DMS79 (cell line): Measurements from ENCODE around the gene HSD17B7.
"Not testable (repeated sequence)": the region's sequence is repeated elsewhere in the genome, so short reads cannot be mapped to it uniquely, and the experiment has no call there.

Source experiments
- DNase-seq: peaks from one replicate; lab custom pipeline; 2025; lab: John Stamatoyannopoulos, UW

HSD17B7 gene

DNA sequence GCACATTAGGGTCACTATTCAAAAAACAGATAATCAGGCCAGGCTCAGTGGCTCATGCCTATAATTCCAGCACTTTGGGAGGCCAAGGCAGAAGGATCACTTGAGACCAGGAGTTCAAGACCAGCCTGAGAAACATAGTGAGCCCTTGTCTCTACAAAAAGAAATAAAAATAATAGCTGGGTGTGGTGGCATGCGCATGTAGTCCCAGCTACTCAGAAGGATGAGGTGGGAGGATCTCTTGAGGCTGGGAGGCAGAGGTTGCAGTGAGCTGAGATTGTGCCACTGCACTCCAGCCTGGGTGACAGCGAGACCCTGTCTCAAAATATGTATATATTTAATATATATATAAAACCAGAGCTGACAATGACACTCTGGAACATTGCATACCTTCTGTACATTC lies 21.9 kb downstream of the HSD17B7 start:
- DNase-seq: not testable (repeated sequence)

DNA sequence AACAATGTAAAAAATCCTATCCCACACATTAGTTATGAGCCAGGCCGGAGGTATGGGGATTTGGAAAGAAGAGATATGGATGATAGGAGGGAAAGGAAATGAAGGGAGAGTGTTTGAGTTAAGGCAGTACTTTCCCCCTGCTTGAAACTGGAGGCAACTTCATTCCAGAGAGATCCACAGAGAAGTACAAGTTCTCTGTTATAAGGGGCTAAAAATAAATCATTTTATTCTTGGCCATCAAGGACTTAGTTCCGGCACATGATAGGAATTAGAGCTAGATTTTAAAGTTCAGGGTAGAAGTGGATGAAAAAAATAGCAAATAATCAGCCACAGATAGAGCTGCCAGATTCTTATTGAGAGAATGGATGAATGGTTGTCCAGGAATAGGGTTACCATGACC lies 27.6 kb downstream of the HSD17B7 start:
- DNase-seq: not testable (repeated sequence)

DNA sequence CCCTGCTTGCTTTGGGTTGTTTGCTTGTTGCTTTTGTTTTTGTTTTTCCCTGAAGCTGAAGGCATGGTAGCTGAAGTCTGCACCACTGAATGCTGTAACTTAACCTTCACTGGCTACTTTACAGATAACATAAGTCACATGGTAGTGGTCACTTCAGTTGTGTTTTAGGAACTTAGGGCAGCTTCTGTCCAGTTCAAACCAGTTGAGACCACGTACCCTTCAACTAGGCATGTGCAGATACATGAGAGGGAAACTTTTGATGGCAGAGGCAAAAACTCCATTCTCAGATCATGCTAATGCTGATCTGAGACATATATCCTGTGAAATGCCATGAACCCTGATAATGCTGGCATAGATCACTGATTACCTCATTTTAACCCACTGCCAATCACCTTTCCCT lies 28.2 kb downstream of the HSD17B7 start:
- not testable (repeated sequence) for DNase-seq

DNA sequence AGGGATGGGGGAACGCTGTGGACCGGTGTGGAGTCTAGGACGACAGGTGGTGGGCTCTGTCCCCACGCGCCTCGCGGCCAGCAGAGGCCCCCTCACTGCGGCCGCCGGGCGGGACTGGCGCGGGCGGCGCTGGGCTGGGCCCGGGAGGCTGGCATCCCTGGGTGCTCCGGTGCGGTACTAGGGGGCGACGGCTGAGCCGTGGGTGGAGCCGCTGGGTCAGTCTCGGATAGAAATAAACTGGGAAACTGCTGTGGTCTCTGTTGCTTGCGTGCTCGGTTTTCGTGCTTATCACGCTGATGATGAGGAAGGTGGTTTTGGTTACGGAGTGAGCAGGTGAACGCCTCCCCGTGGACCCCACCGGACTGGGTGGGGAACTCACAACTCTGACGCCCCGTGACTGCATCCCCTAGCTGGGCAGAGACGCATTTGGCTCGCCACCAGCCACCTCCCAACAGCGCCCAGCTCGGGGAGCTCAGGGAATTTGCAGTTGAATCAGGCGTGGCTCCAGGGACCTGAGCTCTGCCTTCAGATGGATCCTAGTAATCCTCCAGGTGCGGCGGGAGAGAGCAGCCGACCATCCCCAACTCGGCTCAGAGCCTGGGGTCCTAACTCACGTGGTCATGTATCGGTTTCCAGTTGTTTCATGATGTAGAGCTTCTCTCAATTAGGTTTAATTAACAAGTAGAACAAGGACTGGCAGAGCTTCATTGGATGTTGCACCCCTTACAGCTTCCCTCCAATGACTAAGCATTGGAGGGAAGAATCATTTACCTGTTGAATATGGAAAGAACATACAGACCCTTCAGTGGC lies 32.1 kb downstream of the HSD17B7 start:
- no peak for DNase-seq

DNA sequence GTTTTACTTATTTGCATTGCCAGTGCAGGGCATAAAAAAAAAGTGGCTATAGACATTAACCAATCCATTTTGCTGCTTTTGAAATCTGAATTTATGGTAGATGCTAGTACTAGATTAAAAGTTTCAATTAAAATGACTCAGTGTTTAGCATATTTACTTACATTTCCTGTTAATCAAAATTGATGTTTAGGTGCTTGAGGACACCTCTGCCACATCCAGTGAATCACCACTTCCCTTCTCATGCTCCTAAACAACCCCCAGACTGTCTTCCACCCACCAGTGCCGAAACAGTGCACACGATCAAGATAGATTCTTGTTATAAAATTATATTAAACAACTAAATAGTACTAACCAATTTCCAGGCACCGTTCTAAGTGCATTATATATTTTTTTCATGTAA lies 32.7 kb downstream of the HSD17B7 start:
- DNase-seq: no peak

DNA sequence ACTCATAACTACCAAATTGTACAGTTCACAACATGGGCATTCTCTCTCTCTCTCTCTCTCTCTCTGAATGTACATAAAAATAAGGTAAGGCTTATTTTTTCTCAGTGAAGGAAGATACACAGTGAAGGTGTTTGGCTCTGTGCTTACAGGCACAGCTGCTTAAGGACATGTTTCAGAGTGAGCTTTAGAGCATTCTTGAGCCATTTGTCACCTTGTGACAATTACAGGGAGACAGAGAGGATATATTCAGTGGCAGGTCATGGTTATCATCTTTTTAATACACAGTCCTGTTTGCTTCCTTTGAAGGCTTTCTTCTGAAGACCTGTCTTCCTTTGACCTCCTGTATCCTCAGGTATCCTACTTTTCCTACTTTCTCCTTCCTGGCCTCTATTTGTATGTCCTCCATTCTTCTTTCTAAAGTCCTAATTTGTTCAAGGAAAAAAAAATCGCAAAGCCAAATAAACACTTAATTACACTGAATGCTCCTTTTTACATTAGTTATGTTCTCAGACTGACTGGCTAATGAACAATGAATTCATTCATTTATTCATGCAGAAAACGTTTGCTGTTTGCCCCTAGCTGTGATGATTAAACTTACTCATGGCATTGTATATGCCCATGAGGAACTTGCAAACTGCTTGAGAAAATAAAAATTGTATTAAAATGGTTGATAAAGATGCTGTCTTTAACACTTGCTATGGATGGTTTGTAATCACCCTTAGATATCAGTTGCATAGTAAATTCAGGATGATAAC lies 33.4 kb downstream of the HSD17B7 start:
- DNase-seq: no peak

DNA sequence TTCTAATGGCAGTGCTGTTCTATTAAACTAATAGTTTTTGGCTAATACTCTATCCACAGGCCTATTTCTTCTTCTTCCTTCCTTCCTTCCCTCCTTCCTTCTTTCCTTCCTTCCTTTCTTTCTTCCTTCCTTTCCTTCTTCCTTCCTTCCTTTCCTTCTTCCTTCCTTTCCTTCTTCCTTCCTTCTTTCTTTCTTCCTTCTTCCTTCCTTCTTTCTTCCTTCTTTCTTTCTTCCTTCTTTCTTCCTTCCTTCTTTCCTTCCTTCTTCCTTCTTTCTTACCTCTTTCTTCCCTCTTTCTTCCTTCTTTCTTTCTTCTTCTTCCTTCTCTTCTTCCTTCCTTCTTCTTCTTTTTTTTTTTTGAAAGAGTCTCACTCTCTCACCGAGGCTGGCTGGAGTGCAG lies 38.8 kb downstream of the HSD17B7 start:
- no peak for DNase-seq

DNA sequence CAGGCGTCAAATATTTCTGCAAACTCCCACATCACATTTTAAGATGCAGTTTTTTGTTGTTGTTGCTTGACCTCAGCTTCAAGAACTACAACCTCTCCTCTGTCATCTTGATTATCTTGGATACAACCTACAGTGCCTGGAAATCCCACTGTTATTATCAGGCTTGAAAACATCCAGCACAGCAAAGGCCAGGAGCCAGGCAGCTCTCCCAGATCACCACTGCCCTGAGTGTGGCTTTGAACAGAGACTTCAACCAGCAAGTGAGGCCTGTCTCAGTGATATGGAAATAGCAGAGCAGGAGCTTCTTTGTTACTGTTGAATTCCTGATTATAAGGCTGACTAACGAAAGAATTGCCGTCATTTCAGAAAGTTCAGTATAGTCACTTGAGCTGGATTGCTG lies 42.0 kb downstream of the HSD17B7 start:
- DNase-seq: no peak

DNA sequence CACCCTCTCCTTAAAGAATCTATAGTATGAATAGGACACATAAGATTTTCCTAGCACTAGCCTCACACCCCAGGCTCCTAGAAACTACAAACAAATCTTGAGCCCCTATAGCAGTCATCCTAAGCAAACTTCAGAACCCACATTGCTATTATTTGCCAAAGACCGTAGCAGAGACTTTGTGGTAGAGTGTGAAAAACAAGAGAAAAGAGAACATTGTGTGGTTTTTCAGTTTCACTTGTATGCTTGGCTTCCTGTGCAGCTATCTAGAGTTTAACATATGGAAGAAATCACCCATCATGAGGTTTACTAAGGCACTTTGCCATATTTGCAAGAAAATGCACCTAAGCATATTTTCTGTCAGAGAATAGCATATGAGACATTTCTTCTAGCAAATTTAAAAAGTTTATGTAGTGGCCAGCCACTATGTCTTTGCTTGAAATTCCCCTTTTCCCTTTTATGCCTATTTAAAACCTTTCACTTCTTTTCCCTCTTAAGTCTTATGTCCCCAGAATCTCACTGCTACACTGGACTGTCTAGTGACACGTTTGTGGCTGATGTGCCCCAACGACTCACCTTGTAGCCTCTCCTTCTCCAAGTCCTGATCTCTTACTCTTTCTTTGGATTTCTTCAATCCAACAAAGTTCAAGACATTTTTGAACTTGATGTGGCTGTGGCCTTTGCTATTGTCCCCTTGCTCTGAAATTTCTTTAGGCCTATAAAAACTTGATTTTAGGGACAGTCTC lies 44.8 kb downstream of the HSD17B7 start:
- DNase-seq: no peak

DNA sequence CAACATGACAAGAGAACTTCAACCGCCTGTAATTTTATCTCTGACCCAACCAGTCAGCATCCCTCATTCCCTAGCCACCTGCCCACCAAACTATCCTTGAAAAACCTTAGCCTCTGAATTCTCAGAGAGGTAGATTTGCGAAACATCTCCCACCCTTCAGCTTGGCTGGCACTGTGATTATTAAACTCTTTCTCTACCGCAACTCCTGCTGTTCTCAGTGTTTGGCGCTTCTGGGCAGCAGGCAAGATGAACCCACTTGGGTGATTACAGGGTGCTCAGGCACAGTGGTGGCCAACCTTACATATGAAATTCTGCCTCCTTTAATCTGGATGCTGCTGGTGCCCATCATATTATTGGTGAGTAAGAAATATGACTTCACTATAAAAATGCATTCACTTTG lies 48.4 kb downstream of the HSD17B7 start:
- no peak for DNase-seq

DNA sequence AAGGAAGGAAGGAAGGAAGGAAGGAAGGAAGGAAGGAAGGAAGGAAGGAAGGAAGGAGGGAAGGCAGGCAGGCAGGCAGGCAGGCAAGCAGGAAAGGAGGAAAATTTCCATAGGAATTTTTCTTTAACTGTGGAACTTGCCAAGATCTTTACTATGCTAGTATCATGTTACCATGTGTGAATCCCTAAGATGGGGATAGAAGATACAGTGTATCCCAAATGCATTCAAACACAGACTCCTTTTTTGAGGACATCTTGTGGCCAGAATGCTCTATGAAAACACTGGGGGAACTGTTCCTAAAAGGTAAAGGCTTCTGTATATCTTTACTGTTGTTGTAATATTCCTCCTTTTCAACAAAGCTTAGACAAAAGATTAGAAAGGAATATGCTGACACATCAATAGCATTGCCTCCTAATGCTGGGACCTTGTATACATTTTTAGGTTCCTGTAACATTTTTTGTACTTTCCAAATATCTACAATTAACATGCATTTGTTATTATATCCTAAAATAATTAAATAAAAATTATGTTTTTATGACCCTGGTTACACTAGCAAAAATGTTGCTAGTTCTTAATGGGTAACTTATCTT lies 49.8 kb downstream of the HSD17B7 start:
- DNase-seq: no peak

DNA sequence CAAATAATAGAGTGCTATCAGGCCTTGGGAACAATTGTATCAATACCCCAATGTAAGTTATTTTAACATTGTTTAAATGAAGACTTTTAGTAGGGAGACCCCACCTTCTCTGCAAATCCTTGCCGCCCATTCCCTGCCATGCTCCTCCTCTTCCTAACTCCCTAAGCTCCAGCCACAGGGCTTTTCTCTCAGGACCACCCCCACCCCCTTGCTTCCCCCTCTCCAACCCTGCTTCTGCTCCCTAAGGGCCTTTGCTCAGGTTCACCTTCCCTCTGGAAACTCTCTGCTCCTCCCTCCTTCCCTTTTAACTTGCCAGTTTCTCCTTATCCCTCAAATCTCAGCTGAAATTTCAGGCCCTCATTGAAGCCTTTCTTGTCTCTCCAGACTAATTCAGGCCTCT lies 53.7 kb downstream of the HSD17B7 start:
- no peak for DNase-seq

DNA sequence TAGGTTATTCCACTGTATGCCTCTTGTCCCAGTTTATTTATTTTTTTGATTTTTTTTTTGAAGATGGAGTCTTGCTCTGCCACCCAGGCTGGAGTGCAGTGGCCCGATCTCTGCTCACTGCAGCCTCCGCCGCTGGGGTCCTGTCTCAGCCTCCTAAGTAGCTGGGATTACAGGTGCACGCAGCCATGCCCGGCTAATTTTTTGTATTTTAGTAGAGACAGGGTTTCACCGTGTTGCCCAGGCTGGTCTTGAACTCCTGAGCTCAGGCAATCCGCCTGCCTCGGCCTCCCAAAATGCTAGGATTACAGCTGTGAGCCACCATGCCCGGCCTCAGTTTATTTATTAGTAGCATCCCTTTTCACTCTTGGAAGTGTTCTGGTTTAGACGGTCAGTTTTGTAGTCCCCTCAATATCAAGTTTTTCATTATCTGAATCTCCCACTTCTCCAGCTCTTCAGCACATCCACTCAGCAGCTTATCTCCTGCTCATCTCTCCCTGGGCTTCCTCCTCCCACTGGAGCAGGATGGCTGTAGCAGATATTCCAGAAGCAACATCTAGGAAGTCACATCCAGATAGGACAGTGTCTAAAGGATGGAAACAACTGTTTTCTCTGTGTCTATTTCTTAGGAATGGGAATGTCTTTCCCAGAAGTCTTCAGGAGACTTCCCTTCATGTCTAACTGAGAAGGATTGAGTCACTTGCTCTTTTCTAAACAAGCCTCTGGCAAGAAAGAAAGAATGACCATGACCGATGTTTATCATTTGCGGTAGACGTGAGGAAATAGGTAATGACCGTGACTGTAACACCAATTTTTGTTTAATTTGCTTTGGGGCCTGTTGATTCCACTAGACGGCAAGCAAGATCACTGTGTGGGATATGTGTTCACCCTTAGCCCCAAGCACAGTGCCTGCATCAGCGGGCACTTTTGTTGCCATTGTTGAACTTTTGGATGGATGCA lies 56.0 kb downstream of the HSD17B7 start:
- DNase-seq: no peak

DNA sequence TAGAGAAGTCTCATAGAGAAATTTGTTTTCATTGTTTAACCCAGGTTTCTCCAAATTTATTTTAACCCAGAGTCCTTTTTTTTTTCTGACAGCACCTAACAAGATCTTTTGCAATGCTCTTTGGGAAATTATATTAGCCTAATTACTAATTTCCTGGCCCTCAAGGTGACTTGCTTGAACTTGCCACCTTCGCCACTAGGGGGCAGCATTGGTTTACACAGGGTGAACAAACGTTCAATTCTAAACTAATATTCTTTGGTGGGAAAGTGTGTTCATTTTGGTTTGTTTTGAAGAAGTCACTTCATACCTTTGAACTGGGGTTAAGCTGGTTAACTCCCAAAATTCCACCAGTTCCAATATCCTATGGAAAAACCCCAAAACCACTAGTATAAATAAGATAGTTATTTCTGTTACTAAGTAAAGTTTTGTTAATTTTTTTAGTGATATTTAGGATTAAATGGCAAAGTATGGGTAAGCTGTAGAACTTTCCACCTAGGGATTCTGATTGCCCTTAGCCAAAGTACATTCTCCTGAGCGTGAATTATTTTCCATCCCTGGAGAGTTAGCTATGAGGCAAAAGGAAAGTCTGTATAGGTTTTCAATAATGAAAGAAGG lies 57.4 kb downstream of the HSD17B7 start:
- peak; percentile 2 for DNase-seq

DNA sequence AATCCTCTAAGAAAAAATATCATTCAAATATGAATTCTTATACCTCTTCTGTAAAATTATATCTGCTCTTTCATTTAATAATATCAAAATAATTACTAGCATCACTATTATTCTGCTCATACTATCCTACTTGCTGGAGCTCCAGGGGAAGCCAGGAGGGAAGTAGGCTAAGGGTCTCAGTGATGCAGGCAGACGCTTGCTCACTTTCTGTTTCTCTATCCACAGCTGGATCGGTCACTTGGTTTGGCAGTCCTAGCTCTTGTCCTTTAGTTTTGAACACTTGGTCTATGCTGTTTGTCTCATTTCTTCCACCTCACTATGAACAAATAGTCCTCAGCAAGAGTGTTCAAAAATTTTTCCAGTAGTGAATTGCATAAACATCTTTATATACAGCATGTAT lies 59.2 kb downstream of the HSD17B7 start:
- no peak for DNase-seq

DNA sequence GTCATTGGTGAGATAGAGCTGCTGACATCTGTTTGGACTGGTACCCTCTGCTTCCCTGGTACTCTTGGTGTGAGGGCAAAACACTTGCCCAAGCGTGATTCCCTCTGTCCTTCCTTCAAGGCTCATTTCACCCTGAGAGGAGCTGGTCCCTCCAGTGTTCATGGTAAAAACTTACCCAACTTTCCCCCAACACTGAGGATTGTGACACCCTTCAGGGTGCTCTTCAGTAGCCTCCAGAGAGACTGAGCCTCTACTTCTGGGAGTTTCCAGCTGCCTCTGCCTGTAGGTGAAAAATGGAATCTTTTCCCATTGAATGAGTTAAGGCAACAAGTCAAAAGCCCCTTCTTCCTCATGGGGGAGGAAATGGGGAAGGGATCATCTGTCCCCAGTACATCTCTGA lies 60.8 kb downstream of the HSD17B7 start:
- DNase-seq: no peak

DNA sequence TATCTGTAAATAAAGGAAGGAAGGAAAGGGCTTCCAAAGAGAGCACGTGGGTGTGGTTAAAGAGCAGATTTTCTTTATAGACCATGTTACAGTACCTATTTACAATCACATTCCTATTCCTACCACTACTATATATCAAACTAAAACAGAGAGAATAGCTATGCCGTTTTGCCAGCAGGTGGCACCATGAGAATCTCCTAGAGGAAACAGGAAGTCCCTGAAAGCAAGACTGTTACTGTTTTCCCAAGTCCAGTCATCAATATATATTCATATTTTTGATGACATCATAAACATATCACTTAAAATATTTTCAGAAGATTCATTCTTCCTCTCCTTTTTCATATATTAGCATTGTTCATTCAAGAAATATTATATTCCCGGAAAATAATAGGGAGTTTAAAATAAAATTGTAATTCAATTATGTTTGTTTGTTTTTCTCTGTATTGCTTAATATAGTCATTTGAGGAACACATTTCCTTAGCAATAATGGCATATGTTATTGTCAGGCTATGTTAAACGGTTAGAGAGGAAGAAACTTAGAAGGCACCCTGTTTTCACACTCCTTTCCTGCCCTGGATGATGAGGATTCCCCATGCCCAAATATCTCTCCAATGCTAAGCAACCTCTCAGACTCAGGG lies 63.9 kb downstream of the HSD17B7 start:
- no peak for DNase-seq

DNA sequence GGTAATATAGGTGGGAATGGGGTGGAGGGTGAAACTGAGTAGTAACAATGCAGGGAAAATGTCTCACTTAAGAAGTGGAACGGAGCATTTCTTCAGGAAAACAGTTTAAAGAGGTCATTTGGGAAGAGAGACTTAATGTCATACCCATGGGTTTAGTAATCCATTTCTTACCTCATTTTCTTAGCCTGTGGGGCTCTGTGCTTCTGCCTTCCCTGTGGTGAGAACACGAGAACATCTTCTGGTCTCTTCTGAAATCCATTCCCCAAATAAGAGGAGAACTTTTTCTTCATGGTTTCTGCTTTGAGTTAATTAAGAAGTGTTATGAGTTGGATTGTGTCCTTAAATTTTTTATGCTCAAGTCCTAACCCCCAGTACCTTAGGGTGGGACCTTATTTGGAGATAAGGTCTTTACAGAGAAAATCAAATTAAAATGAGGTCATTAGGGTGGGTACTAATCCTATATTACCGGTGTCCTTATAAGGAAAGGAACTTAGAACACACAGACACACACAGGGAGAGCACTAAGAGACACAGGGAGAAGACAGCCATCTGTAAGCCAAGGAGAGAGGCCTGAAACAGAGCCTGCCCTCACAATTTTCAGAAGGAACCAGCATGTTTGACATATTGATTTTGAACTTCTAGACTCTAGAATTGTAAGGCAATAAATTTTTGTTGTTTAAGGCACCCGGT lies 65.1 kb downstream of the HSD17B7 start:
- no peak for DNase-seq

DNA sequence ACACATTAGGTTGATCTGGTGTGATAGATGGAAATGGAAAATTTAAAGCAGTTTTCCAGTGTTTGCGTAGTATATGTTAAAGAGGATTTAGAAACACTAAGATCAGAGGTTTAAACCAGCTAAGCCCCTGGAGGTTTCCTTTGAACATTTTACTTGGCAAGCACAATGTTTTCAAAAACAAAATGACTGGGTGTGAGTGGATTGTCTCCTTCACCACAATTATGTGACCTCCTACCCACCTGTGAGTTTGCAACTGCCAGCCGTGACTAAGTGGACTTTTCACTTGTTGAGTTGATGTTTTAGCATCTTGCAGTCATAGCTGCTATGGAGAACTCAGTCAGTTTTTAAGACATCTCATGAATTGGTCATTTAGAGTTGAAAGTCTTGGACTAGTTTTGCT lies 65.8 kb downstream of the HSD17B7 start:
- no peak for DNase-seq

DNA sequence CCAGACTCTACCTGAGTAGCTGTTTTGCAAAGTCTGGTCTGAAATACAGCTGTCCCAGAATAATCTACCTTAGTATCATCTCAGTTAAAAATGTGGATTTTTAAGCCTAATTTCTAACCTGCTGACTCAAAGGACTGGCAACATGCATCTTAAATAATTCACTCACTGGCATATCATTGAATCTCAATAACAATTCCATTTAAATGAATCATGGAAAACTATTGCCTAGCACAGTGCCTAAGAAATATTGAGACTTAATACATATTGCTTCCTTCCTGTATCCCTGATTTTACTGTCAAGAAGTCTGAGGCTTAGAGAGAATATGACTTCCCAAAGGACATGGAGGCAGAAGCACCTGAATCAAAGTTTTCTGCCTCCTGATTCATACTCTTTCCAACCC lies 67.3 kb downstream of the HSD17B7 start:
- no peak for DNase-seq
